HG03520 (cell line): ENCODE results near the gene NRN1L.
A peak's percentile ranks its signal among the peaks of the same experiment; 100 is the strongest.
"Not testable (repeated sequence)": the region's sequence is repeated elsewhere in the genome, so short reads cannot be mapped to it uniquely, and the experiment has no call there.

Experiments
- ATAC-seq: cut with Tn5 transposase; IDR thresholded peaks from one replicate; pipeline ENCODE4 v1.9.1; 2021; ENCODE audit warnings: mild to moderate bottlenecking, moderate library complexity; ENCODE audit not compliant: unreplicated experiment

Gene NRN1L

GRCh38 chr16:67884684-67885083 lies at the start of gene NRN1L:
NRN1L (plus strand) TSS chr16:67884885; CDS start chr16:67884904, 19 bp downstream.
- no peak for ATAC-seq

- not testable (repeated sequence) for ATAC-seq
These were observed 47.5 kb upstream of the NRN1L start for GRCh38 chr16:67837190-67837589.

- ATAC-seq: no peak
These were observed 46.9 kb upstream of the NRN1L start for GRCh38 chr16:67837811-67838210.

GRCh38 chr16:67841198-67841815 lies 43.4 kb upstream of the NRN1L start:
- ATAC-seq: no peak

GRCh38 chr16:67841816-67842508 lies 42.7 kb upstream of the NRN1L start, which contains the start of gene THAP11:
THAP11 (plus strand) TSS chr16:67842320; CDS start chr16:67842555, 235 bp downstream.
- peak; percentile 40 for ATAC-seq

GRCh38 chr16:67842509-67843342 lies 42.0 kb upstream of the NRN1L start:
- ATAC-seq: peak; percentile 5

- ATAC-seq: no peak
These were observed 41.3 kb upstream of the NRN1L start for GRCh38 chr16:67843343-67843765.

GRCh38 chr16:67844497-67844896 lies 40.2 kb upstream of the NRN1L start:
- no peak for ATAC-seq

GRCh38 chr16:67845291-67846062 lies 39.2 kb upstream of the NRN1L start:
- no peak for ATAC-seq

- ATAC-seq: no peak
These were observed 38.7 kb upstream of the NRN1L start for GRCh38 chr16:67846063-67846319.

- peak; percentile 49 for ATAC-seq
These were observed 38.2 kb upstream of the NRN1L start, which contains the start of gene NUTF2 for GRCh38 chr16:67846320-67847063. NUTF2 (plus strand) TSS chr16:67846933; CDS start chr16:67865131, 18,198 bp downstream.

- ATAC-seq: peak; percentile 40
These were observed 37.4 kb upstream of the NRN1L start, which contains the start of gene CENPT for GRCh38 chr16:67847064-67847861. CENPT (minus strand) TSS chr16:67847693; CDS start chr16:67833859, 13,834 bp downstream.

GRCh38 chr16:67848118-67848517 lies 36.6 kb upstream of the NRN1L start:
- ATAC-seq: no peak

- no peak for ATAC-seq
These were observed 31.0 kb upstream of the NRN1L start for GRCh38 chr16:67853670-67854069.

GRCh38 chr16:67855789-67856188 lies 28.9 kb upstream of the NRN1L start:
- no peak for ATAC-seq

GRCh38 chr16:67856927-67857546 lies 27.6 kb upstream of the NRN1L start:
- ATAC-seq: no peak

GRCh38 chr16:67857547-67858233 lies 27.0 kb upstream of the NRN1L start:
- ATAC-seq: no peak

- ATAC-seq: no peak
These were observed 26.2 kb upstream of the NRN1L start for GRCh38 chr16:67858500-67858899.
